Measurements from ENCODE around the gene CNR1.
"Not testable (repeated sequence)": the region's sequence is repeated elsewhere in the genome, so short reads cannot be mapped to it uniquely, and the experiment has no call there.

CNR1 gene

DNA sequence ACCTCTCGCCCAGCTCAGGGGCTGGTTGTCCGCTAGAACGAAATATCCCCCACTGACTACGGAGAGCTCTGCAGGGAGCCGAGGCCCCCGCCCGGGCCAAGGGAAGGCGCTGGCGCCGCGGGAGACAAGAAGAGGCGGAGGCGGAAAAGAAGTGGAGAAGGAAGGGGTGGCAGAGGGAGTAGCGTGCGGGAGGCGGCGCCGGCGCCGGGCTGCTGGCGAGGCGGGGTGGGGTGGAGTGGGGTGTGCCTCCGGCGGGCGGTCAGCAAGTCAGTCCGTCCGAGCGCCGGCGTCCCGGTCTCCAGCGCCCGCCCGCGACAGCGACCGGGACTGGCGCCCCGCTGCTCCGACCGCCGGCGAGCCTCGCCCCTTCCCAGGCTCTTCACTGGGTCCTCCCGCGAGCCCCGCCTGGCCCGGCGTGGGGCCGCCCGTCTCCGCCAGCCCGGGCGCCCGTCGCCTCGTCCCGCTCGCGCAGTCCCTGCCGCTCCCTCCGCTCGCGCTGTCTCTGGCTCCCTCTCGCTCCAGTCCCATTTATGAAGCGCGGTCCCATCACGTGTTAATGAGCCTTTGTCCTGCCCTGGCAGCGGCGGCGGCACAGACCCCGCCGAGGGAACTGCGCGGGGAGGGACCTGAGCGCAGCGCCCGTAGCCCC, at the start of gene CNR1:
TSS of gene CNR1 (minus strand) at position 504 of the 649 bp plus-strand sequence. CDS start 21,073 bp downstream, outside the sequence.
- DNase-seq (ENCODE audit: low spot score), result no peak
- no peak for FAIRE-seq

DNA sequence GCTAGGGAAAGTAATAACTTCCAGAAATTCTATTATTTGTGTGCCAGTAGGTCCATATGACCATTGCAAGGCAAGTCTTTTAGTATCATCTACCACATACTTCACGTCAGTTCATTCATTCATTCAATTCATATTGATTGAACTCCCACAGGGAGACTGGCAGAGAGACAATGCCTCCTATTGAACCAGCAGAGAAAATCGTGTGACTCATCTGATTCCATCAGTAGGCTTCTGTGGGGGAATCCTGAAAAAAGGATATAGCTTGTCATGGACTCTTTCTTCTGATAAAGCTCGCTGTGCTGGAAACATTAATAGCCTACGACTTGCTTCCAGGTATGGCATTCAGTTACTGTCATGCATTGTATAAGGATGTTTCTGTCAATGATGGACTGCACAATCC, 45.3 kb upstream of the CNR1 start:
- no peak for FAIRE-seq
- no peak for DNase-seq (ENCODE audit: low spot score)

DNA sequence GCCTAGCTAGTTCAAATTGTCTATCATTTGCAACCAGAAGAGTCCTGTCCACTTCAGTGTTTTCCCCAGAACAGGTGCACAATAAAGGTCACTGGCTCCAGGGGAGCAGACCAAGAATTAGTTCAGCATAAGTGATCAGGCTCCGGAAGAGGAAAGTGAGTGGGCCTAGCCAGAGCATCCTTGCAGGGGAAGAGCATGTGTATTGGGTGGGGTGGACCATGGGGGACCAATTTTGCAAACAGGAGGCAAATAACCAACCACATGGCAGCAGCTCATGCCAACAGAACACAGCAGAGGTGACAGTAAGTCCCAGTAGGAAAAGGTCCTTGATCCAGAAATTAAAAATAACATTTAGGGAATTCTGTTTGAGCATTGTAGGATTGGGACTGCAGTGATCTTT, 43.2 kb upstream of the CNR1 start:
- FAIRE-seq, result no peak
- no peak for DNase-seq (ENCODE audit: low spot score)

DNA sequence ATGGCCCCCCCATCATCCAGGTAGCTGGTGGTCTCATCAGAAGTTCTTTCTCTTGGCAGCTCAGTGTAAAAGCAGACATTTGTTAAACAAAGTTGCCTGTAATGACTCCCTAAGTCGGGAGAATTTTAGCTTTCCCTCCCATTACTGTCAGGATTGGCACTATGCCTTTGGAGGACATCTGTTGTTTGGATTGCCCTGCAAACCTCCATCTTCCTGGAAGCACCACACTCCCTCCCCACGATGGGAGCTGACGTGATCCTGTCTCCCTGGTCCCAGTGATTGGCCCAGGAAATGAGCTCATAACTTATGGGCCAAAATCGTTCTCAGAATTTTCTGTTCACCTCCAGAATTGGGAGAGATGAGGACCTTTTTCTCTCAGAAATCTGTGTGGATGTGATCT, 42.6 kb upstream of the CNR1 start:
- DNase-seq (ENCODE audit: low spot score) (no peak), FAIRE-seq (no peak)

DNA sequence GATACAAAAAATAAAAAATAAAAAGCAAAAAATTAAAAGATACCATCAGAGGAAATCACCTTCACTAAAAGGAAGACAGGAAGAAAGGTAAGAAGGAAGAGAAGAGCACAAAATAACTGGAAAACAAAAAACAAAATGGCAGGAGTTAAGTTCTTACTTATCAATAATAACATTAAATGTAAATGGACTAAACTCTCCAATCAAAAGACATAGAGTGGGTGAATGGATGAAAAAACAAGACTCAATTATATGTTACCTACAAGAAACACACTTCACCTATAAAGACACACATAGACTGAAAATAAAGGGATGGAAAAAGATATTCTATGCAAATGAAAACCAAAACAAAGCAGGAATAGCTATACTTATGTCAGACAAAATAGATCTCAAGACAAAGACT, 35.6 kb upstream of the CNR1 start:
- not testable (repeated sequence) for DNase-seq (ENCODE audit: low spot score); FAIRE-seq

DNA sequence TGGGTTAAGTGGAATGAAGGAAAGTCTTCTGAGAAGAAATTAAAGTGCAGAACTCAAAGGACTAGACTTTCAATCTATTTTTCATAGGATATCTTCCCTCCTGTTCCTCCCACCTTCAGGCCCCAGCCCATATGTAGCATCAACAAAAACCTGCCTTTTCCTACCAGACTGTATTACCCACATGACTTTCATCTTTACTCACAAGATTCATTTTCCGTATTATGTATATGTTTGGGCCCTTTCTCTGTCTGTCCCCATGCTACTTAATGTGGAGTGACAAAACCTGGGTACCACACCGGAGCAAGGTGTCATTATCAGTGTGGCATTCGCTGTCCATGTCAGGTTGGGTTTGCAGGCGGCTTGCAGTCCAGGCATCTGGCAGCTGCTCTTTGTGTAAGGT, 18.8 kb upstream of the CNR1 start:
- no peak for DNase-seq (ENCODE audit: low spot score)
- FAIRE-seq, result no peak

DNA sequence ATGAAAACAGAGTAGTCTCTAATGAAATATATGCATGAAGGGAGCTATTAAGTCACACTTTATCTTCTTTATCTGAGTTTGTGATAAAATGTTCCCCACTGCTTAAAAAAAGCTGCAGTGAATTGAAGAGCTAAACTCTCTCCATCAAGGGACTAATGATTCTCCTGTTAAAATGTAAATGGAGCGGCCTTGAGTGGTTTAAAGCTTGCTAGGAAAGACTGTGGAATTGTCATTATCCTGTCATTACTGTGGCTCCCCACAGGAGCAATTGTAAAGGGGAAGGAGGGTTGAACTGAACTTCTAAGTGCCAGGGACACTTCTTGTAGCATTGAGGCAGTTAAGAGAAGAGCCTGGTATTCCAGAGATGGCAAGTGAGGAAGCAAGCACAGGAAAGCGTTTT, 17.3 kb upstream of the CNR1 start:
- DNase-seq (ENCODE audit: low spot score), result no peak
- no peak for FAIRE-seq

DNA sequence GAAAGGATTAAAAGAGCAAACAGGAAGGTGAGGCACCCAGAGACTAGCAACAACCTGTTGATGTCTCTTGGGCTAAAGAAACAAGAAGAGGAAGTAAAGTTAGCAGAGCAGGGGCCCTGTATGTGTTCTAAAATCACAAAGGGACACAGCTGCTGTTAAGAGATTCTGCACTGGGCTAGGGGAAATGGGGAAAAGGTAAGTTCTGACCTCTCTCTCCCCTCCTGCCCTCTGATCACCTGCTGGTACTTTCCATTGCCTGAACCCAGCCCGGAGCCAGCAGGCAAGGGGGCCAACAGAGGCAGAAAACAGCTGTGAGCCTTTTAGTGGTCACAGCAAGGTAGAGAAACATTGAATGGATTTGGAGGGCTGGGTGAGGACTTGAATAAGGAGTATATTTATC, 13.5 kb upstream of the CNR1 start:
- FAIRE-seq (no peak), DNase-seq (ENCODE audit: low spot score) (no peak)

DNA sequence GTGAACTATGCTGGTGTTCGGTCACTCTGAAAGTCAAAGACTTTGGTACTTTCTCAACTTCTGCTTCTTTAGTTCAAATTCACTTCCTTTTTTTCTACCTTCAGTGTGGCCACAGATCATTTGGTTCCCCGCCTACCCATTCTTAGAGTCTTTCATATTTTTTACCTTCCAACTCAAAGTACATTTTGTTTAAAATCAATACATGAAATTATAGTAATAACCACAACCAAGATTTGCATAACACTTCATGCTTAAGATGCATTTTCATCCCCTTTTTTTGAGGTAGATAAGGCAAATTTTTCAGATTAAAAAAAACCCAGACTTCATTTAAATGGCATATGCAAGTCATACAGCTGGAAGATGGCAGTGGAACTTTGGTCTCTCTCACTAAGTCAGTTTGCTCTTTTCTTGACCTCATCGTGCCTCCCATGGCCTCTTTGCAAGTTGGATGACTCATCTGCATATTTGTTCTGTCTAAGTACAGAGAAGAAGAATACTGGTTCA, 11.9 kb upstream of the CNR1 start:
- peak; percentile 10 for DNase-seq (ENCODE audit: low spot score)
- no peak for FAIRE-seq

DNA sequence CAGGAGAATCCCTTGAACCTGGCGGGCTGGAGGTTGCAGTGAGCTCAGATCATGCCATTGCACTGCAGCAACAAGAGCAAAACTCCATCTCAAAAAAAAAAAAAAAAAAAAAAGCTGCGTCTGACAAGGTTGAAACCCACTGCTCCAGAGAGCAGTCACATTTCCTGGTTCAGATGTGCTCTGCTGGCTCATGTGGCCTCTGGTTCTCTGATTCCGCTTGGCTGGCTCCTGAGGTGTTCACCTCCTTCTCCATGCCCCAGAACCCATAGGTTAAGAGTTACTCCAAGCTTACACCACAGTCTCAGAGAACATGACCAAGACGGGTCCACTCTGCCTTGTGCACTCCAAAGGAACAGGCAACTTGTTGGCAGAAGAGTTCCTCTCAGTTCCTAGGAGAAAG, 8.8 kb upstream of the CNR1 start:
- FAIRE-seq (no peak), DNase-seq (ENCODE audit: low spot score) (no peak)

DNA sequence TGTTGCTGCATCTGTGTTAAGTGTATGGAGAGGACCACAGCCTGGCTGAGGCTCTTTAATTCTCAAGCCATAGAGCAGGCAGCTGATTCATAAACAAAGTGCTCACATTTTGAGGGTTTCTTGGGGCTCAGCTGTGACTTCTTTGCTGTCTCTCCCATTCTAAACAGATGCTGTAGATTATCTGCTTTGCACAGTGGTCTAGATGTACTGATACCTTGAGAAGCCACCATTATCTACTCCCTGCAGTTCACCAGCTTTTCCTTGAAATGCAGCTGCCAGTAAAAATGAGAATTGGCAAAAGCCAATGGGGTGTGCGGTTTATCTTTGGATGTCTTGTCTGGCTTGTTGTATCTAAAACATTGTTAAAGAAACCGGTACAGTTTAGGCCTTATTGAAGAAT, 5.2 kb upstream of the CNR1 start:
- FAIRE-seq (no peak), DNase-seq (ENCODE audit: low spot score) (no peak)

DNA sequence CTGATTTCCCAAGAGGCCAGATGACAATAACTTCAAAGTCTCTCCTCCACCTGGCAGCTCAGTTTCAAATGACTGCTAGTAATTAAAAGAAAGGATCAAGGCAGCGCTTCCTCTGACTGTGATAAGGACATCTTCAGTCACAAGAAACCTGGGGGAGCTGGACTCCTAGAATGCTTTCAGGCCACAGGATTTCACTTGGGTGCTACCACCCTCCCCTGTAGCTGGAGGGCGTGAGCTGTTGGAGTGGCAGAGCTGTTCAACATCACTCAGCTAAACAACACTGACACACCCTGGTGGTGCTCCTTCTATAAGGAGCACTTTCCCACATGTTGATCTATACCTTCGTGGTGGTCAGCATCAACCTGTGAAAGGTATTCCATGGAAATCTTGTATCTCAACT, 2.2 kb upstream of the CNR1 start:
- FAIRE-seq, result no peak
- DNase-seq (ENCODE audit: low spot score), result no peak

DNA sequence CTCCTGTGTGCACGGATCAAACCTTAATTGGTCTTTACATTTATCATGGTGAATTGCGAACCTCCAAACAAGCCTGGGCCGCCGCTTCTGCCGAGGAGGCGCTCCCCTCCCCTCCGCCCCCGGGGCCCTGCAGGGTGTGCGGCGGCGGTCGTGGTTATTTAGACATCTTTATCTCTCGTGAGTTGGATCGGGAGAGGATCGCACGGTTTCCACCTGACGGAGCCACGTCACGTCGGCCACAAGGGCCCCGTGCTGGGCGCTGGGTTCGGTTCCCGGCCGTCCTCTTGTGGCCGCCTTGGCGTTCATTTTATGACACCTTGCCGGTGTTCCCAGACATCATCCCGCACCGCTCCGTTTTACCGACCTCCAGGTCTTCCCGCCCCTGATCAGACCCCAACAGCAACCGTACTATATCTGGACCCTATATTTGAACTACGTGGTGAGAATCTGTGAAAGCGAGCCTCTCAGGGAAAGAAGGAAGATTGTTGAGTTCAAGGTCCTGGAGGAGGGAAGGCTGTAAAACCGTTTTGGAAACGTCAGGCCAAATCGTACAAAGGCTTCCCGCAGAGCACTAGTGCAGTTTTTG, 1.3 kb upstream of the CNR1 start:
- no peak for FAIRE-seq
- DNase-seq (ENCODE audit: low spot score), result no peak

DNA sequence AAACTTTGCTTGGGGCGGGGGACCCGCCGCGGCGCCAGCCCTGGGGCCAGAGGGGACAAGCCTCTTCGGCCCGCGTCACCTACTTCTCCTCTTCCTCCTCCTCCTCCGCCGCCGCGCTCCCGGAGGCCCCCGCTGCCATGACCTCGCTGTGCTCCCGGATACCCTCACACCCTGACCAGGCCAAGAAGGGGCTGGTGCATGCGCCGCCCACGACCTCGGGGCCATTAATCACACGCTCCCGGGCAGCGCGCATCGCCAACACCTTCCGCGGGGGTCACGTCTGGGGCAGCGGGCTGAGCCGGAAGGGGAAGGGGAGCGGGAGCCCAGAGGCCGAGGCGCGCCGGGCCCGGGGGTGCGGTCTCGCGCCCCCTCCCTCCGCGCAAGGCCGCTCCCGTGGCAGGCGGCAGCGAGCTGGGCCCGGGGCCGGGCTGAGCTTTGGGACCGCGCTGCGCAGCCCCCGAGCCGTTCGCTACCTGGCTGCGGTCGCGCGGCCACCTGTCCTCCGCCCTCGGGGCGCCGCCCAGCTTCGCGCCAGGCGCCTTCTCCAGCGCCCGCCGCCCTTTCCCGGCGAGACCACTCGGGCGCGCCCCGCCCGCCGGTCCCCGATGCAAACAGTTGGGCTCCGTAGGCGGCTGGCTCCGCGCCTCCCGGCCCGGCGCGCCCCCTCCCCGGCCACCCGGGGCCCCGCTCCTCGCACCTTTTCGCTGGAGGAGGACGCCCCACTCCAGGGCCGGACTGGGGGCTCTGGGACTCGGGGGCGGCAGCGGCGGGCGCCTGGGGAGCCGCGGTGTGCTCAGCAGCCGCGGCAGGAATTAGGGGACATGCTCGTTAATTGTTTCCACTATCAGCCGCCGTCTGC, 575 bp upstream of the CNR1 start:
- DNase-seq (ENCODE audit: low spot score) (no peak), FAIRE-seq (no peak)

DNA sequence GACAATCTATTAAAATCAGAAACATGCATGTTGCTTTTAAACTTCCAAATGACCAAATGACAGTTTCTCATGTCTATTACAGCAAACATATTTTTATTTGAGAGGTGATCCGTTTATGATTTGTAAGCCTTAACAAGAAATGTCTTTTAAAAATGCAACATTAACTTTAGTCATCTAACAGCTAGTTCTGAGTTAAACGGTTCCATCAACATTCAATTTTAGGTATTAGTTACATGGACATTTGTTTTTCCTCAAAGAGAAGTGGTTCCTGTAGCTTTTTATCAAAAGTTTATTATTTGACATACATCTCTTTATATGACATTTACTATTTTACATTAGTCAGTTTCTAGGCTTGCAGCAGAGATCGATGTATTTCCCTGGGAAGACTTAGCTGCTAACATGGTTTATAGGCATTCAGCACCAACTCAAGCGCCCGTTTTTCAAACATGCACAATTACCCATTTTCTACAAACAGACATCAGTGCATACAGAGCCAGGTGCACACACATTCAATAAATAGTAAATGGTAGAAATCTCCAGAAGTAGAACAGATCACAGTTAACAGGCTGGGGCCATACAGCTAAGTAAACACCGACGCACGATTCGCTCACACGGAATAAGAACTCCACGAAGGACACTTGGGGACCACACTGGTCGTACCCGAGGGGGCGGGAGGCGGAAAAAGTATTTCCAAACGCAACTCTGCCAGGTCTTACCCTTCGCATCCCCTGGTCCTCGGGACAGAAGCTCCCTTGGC, 882 bp downstream of the CNR1 start:
- DNase-seq (ENCODE audit: low spot score), result no peak
- no peak for FAIRE-seq

DNA sequence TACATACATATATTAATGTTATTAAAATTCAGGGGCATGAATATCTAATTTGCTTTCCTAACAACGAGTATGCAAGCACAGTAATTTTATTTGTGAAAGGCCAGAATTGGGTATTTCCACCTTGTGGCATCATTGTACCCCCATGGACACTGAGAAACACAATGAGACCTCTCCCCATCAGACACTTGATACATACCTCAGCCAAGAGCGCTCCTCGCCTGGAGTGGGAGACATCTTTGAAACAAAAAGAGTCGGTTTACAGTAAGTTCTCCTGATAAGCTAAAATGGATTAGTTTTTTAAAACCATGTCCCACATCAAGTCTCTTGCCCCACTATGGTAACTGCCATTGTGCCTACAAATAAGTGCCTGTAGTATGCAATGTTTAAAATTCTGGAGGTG, 2.1 kb downstream of the CNR1 start:
- FAIRE-seq (no peak), DNase-seq (ENCODE audit: low spot score) (no peak)

DNA sequence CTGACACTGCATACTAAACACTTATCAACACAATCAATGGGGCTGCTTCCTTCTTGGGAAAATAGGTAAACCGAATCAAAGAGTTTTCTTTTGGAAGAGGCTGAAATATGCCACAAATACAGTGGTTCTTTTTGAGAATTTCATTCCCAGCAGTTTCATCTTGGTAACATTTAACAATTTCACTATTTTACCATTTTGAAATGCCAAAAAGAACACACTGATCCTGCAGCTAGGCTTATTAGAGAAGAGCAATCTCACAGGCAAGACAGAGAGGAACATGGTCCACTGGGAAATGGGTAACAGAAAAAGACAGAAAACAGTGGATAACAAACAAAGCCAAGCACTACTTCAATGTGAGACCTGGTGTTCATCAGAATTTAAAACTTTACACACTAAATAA, 2.5 kb downstream of the CNR1 start:
- DNase-seq (ENCODE audit: low spot score) (no peak), FAIRE-seq (no peak)

DNA sequence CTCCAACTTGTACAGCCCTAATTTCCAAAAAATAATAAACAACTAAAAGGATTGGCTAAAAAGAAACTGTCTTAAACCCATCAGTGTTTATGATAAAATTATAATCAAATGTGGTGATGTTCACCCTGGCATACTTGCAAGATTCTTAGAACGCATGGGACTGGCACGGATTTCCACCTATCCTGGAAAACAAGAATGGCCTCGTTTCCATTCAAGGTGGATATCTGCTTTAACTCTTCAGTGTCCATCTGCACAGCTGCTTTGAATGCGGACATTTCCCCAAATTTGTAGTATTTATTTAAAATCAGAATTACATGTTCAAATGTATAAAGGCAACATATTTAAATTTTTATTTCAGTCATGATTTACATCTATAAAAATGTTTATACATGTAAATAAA, 4.2 kb downstream of the CNR1 start:
- FAIRE-seq, result no peak
- DNase-seq (ENCODE audit: low spot score), result no peak

DNA sequence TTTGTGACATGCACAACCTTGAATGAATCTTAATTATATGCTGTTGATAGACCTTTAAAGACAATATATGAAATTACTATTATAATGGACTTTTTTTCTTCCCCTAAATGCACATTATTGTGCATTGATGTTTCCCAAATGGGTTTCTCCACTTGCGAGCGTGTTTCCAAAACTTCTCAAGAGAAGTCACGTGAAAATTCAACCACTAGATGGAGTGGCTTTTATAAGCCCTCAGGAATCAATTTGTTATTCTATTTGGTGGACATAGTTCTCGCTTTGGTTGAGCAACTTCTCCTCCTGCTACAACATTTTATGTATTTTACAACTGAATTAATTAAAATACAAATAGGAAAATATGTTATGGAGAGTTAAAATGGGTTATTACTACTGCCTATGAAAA, 9.0 kb downstream of the CNR1 start:
- DNase-seq (ENCODE audit: low spot score) (no peak), FAIRE-seq (no peak)

DNA sequence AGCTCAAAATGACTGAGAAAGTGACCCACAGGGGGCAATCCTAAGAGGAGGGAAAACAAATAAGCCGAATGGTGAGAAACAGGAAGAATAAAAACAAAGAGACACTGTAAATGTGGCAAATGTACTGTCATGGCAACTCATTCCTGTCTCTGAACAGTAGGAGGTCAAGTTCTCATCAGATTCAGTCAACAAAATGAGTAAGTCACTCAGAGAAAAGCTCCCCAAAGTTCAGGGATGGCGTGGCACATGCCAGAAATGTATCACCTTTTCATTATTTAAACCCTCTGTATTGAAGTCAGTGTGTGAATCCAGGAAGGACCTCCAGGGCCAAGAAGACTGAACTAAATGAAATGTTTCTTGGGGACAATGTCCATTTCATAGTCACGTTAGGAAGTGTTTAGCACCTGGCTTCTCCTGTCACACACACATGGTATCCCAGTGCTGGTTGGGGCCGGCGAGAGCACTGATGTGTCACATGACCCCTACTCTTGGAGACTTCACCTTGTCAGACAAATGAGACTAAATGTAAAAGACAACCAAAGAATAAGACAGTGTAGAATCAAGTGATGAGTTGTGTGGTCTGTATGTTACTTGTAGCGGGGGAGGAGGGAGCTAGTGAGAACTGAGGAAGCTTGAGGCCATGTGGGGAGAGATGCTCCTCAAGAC, 20.7 kb downstream of the CNR1 start:
- FAIRE-seq (no peak), DNase-seq (ENCODE audit: low spot score) (no peak)

DNA sequence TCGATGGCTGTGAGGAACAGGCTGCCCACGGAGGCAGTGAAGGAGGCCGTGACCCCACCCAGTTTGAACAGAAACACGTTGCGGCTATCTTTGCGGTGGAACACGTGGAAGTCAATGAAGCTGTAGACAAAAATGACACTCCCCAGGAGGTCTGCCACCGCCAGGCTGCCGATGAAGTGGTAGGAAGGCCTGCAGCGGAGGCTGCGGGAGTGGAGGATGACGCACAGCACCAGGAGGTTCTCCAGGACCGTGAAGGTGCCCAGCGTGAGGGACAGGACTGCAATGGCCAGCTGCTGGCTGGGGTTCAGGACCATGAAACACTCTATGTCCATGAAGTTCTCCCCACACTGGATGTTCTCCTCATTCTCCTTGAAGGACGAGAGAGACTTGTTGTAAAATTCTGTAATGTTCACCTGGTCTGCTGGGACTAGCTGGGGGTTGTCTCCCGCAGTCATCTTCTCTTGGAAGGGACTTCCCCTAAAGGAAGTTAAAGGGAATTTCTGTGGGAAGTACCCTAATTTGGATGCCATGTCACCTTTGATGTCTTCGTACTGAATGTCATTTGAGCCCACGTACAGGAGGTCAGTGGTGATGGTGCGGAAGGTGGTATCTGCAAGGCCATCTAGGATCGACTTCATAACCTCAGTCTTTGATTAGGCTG, 21.4 kb downstream of the CNR1 start:
- DNase-seq (ENCODE audit: low spot score) (no peak), FAIRE-seq (no peak)

Data from urothelium cell line (cell line).